ENCODE results near the gene ZBTB46.
"Not testable (repeated sequence)": the region's sequence is repeated elsewhere in the genome, so short reads cannot be mapped to it uniquely, and the experiment has no call there.

DNA sequence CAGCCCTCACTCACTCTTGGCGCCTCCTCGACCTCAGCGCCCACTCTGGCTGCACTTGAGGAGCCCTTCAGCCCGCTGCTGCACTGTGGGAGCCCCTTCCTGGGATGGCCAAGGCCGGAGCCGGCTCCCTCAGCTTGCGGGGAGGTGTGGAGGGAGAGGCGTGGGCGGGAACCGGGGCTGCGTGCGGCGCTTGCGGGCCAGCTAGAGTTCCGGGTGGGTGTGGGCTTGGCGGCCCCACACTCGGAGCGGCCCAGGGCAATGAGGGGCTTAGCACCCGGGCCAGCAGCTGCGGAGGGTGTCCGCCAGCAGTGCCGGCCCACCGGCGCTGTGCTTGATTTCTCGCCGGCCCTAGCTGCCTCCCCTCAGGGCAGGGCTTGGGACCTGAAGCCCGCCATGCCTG, 30.7 kb downstream of the ZBTB46 start:
- TF ChIP-seq ATF3 (IDR thresholded peaks at IDR 0.05); CTCF (IDR thresholded peaks at IDR 0.05 in 2 of 3, conservative IDR thresholded peaks at IDR 0.05 in 1 of 3; ENCODE audit: borderline replicate concordance in 1 of 3, insufficient read depth in 1 of 3, low read depth in 2 of 3, low read length in 2 of 3); SIN3A (IDR thresholded peaks at IDR 0.05; ENCODE audit: low read depth); ZFX (IDR thresholded peaks at IDR 0.05); EZH2phosphoT487 (IDR thresholded peaks at IDR 0.05; ENCODE audit: borderline replicate concordance); ZNF274 (IDR thresholded peaks at IDR 0.05; ENCODE audit: low read depth, low read length): not testable (repeated sequence)

All from HCT116 (cell line).